GM12878 (cell line): ENCODE measurements around the gene ORC1. TPM values are rescaled to one million over a fixed set of nuclear protein-coding genes. Genes with fewer than 3 reads are reported as not detected.

Source experiments
- ATF7 ChIP-seq: fragments of 450-650 bp; IDR thresholded peaks from 2 replicates; pipeline ENCODE4 v1.6.1; 2016; ENCODE audit warnings: low read depth, mild to moderate bottlenecking
- BCL11A ChIP-seq: IDR thresholded peaks from 2 replicates; pipeline ENCODE4 v1.6.1; 2011; ENCODE audit warnings: low read depth, low read length
- IRF5 ChIP-seq: fragments of 450-650 bp; IDR thresholded peaks from 2 replicates; pipeline ENCODE4 v1.6.1; 2017; ENCODE audit warnings: borderline replicate concordance
- POLR2AphosphoS2 ChIP-seq: IDR thresholded peaks from 2 replicates; pipeline ENCODE4 v1.6.1; 2011; ENCODE audit warnings: low read depth, mild to moderate bottlenecking, low read length, improper control_type of control experiment, moderate library complexity
- REST ChIP-seq: IDR thresholded peaks from 2 replicates; pipeline ENCODE4 v1.6.1; 2012; ENCODE audit warnings: mild to moderate bottlenecking, low read depth, low read length
- SP1 ChIP-seq: IDR thresholded peaks from one replicate; pipeline ENCODE4 v1.6.1; 2011; ENCODE audit warnings: low read depth, low read length
- SPI1 ChIP-seq: IDR thresholded peaks from 2 replicates; pipeline ENCODE4 v1.6.1; 2011; ENCODE audit warnings: low read depth, mild to moderate bottlenecking, low read length, moderate library complexity, borderline replicate concordance; ENCODE audit not compliant: insufficient read depth
- SREBF2 ChIP-seq: IDR thresholded peaks from 2 replicates; pipeline ENCODE4 v1.6.1; 2012; ENCODE audit warnings: mild to moderate bottlenecking, low read length
- SUPT20H ChIP-seq: IDR thresholded peaks from 2 replicates; pipeline ENCODE4 v1.6.1; 2011; ENCODE audit warnings: low read depth, mild to moderate bottlenecking, low read length, moderate library complexity, borderline replicate concordance; ENCODE audit not compliant: control insufficient read depth
- polyA plus RNA-seq, 11 experiments: library from polyadenylated mRNA; depleted of rRNA in 4 of 11; unstranded in 6 of 11; stranded (reverse) in 5 of 11; fragments of >200 nt; fragmentation: Nextera tagmentation in 4 of 11; fragmentation: Illumina TruSeq in 1 of 11; extraction: Ambion mirVana in 4 of 11; extraction: Trizol in 1 of 11; gene quantifications; 1 replicate in 1 of 11; 2 replicates in 10 of 11; pipeline versions ENCODE4 v1.2.1 to v1.2.3, GENCODE V29; 2011 to 2016; ENCODE audit warnings: inconsistent platforms in 2 of 11, missing spikeins in 2 of 11, low read depth in 1 of 11
- total RNA-seq, 4 experiments: library from RNA; depleted of rRNA in 3 of 4; stranded (reverse); fragments of >200 nt in 3 of 4; fragmentation: Illumina TruSeq in 1 of 4; extraction: Trizol in 1 of 4; gene quantifications; 2 replicates each; pipeline versions ENCODE4 v1.2.1 to v1.2.3, GENCODE V29; 2013 to 2021
- TF ChIP-seq, protein P1 (sequence below): IDR thresholded peaks from 2 replicates; pipeline ENCODE4 v1.6.1; 2011; ENCODE audit warnings: low read depth, low read length, improper control_type of control experiment, borderline replicate concordance
- TF ChIP-seq, protein P2 (sequence below): IDR thresholded peaks from 2 replicates; pipeline ENCODE4 v1.6.1; 2011; ENCODE audit warnings: borderline replicate concordance, low read depth, mild to moderate bottlenecking, moderate library complexity, mixed read lengths, low read length; ENCODE audit not compliant: insufficient read depth; ENCODE audit errors: extremely low read length

ORC1 gene
- total and polyA plus RNA-seq, 10 of the 15 experiments (the other 5 are each of a cell fraction or from before 2014, with no cell fraction given), result 7.7 to 34.6 (median 28.7) TPM

- no peak for TF ChIP-seq IRF5
- no peak for TF ChIP-seq SUPT20H
- TF ChIP-seq SREBF2, result no peak
- TF ChIP-seq POLR2AphosphoS2, result no peak
- TF ChIP-seq, protein P1, sequence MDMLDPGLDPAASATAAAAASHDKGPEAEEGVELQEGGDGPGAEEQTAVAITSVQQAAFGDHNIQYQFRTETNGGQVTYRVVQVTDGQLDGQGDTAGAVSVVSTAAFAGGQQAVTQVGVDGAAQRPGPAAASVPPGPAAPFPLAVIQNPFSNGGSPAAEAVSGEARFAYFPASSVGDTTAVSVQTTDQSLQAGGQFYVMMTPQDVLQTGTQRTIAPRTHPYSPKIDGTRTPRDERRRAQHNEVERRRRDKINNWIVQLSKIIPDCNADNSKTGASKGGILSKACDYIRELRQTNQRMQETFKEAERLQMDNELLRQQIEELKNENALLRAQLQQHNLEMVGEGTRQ, result no peak
- TF ChIP-seq REST, result no peak
- TF ChIP-seq, protein P2, sequence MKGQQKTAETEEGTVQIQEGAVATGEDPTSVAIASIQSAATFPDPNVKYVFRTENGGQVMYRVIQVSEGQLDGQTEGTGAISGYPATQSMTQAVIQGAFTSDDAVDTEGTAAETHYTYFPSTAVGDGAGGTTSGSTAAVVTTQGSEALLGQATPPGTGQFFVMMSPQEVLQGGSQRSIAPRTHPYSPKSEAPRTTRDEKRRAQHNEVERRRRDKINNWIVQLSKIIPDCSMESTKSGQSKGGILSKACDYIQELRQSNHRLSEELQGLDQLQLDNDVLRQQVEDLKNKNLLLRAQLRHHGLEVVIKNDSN, result no peak
- TF ChIP-seq SP1, result peak; percentile 1
- no peak for TF ChIP-seq SPI1
- no peak for TF ChIP-seq BCL11A
- TF ChIP-seq ATF7, result no peak
Observed at GRCh38 chr1:52366517-52366827, 37.8 kb downstream of the ORC1 start (continued).
